Measurements from ENCODE around the gene CHN1.

CHN1 gene

DNA sequence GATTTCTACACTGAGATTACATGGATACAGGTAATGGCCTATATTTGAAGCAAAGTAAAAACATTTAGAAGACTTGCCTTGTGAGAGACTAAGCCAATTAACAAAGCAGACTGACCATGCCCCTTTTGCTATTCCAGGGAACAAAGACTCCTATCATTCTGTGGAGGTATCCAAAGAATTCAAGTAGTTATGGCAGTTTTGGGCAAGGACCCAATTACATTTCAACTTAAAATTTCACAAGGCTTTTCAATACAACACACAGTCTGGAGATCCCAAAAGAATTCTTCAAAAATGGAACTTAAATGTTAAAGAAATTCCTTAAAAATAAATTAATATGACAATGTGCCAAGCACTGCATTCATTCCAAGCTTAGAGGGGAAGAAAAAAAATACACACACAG is 131.7 kb downstream of the CHN1 start:
- DNase-seq (ENCODE audit: low spot score): no peak

DNA sequence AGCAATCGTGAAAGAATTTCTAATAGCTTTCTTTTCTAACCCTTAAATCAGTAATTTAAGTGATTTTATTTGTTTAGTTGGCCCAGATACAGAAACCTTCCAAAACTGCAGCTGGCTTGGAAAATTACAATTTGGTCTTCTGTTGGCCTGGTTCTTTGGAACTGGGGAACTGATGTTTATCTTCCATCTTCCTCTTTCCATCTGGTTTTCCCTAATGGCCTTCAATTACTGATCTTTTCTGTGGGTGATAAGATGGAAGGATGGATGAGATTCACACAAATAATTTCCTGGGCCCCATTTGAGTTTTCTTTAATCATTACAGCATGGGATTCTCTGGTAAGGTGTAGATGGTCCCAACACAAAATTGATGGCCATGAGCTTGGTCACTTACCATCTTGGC is 134.4 kb downstream of the CHN1 start:
- no peak for DNase-seq (ENCODE audit: low spot score)

DNA sequence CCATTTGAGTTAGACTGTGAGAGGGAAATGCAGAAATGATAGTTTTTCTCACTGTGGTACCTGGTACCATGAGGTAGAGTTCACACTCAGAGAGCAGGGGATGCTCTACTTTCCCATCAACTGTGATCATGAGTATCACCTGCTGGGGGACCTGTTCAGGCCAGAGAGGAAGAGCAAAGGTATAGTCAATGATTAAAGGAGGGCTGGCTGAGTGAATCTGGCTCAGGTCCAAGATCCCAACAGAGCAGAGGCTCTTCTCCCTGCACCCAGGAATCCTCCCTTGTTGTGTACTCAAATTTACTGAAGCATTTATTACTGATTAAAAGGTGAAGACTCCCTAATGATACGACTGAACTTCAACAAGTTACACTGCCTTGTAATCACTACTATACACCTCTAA is 136.3 kb downstream of the CHN1 start:
- DNase-seq (ENCODE audit: low spot score): no peak

DNA sequence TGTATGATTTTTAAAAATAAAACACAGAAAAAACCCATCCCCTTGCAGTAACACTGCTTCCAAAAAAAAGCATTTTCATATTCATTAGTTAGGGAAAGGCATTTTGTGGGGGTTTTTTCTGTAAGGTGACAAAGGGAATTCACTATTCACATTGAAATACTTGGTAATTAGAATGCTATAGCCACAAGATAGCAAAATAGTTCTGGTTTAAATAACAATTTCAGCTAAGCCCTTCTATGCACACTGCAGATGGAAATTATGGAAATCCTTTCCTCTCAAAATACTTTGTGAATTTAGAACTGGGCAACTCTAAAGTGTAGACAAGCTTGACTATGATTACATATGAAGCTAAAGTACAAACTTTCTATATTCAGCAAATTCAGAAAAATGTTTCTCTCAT is 138.8 kb downstream of the CHN1 start:
- DNase-seq (ENCODE audit: low spot score): no peak

DNA sequence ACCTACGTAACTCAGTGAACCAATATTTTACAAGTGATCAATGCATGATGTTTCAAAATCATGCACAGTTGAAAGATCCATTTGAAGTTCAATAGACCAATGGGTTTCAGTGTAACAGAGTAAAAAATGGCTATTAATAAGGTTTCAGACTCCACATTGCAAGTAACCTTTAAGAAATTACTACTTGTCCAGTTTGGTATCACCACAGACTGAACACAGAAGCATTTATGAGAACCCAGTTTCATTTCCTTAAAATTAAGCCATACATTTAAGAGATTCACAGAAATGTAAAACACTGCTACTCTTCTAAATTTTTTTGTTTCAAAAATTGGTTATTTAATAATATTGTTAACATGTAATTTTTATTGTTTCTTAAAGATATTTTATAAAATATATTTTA is 142.0 kb downstream of the CHN1 start:
- DNase-seq (ENCODE audit: low spot score): peak; percentile 11

DNA sequence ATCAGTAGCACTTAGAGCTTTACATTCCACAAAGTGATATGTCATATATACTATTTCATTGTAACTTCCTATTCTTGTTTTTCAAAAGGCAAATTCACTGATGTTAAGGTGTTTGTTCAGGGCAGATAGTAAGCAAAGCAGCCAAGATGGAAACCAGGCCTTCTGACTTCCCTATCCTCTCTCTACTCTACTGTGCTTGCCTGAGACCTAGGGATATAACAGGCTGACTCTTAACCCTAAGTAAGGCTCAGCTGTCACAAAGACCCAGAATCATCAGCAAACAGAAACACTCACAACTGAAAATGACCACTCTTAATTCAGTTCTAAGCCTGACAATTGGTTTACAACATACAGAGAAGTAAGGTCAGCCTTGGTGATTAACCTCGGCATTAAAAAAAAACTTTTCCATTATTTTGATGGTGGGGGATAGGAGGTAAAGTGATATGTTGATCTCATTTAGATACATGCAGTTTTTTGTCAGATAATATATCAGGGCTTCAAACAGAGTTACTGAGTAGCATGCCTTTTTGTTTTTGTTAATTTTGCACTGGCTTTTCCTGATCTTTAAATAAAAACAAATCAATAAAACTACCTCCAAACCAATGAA is 145.5 kb downstream of the CHN1 start:
- no peak for DNase-seq (ENCODE audit: low spot score)

DNA sequence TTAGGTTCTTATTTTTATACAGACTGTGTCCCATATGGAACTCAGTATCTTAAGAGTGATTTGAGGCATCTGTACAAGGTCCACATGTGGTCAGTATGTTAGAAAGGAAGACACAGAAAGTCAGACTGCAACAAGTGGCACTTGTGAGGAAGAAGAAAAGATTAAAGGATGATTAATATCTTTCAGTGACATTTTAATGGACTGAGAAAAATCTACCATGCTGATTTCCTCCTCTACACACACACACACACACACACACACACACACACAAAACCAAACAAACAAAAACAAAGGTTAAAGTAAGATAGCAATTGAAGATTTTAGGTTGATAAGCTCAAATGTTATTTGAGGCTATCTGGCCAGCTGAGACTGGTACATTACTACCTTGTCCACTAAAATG is 146.4 kb downstream of the CHN1 start:
- DNase-seq (ENCODE audit: low spot score): no peak

DNA sequence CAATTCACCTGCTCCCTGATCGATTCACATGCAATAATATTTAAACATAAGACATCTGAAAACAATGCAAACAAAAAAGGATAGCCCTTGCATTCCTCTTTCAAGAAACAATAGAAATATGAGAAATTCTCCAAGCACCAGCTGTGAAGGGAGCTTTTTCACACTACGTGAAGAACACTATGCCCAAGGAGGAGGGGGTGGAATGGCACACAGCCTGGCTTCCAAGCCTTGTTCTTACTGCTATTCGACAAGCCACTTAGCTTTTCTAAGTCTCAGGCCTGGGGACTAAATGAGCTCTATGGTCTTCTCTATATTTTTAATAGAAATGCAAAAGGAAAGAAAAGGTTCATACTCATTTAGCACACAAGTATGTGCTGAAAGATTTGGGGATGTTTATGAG is 148.7 kb downstream of the CHN1 start:
- DNase-seq (ENCODE audit: low spot score): no peak

DNA sequence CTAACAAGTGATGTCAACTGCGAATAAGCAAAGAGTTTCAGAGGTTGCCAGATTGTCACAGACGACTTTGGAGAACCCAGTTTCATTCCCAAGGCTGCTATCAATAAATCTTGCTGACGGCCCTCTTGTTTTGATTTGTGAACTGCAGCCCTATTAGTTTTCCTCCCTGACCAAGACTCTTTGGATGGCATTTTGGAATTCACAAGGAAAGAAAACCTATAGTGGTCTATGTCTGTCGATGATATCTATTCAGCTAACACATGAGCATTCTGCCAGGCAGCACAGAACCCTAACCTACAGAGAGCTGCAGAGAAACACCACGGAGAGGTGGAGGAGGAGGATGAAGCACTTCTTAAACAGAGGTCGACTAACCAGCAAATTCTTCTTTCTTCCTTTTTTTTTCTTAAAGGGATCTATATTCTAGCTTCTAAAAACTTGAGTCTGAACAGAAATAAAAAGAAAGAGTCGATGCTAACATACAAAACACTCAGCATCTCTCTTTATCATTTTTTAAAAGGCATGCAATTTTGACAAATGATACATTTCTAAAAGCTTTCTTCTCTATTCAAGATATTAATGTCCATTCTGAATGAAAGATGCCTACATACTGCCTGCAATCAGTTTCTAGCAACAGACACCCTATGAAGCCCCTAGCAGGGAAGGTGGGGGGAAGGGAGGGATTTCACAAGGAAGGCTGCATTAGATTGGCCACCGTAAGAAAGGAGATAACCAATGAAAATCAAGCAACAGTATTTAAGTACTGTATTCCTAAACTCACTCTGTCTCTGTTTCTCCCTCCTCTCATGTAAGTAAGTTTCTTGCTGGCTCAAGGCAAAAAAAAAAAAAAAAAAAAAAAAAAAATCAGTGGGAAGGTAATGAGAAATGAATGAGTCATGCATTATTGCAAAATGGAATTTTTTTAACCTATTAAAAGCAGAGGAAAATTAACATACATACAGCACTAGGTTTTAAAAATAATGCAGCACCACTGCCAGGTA is 157.9 kb downstream of the CHN1 start:
- peak; percentile 21 for DNase-seq (ENCODE audit: low spot score)

DNA sequence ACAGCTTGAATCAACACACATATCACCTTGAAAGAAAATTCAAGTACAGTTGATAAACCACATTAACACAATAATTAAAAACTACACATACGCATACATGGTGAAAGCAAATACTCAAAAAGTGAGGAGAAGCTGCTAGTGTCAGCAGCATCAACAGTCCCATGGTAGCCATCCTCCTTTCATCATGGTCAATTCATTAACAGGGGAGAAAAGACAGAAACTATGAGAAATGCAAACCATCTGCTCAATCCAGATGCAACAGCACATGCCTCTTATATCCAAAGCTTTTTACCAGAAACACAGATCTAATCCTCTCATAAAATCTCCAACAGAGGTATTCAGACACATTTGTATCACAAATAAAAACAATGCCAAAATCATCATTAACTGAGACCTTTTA is 159.0 kb downstream of the CHN1 start:
- DNase-seq (ENCODE audit: low spot score): no peak

DNA sequence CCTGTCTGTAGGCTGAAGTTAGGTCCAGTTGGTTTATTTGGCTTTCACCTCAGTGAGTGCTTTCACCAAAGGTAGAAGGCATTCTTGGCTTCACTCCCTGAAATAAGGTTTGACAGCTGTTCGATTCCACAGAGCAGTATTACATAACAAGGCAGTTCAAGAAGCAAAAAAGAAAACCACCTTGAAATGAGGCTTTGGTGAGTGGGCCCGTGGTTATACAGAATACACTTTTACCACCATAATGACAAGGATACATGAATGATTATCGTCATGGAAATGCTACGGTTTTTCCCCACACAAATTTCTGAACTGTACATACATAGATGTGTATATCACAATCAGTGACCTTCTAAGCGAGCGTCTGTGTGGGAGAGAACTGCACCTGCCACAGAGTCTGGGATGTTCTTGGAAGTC is 160.9 kb downstream of the CHN1 start:
- DNase-seq (ENCODE audit: low spot score): no peak

DNA sequence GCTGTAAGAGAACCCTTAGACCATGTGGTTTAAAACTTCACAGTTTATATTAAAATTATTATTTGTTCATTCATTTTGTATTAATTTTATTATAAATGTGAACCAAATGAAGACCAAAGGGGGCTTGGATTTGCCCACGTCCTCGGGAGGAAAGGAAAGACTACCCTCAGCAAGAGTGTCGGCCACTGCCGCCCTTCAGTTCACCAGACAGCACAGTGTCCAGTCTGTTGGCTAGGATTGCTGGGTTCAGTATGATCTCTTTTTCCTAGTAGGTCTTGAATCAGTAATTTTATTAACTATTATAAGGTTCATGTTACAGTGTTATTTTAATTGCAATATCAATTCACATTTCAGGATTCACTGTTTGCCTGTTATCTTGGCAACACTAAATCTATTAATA is 162.7 kb downstream of the CHN1 start:
- DNase-seq (ENCODE audit: low spot score): no peak

DNA sequence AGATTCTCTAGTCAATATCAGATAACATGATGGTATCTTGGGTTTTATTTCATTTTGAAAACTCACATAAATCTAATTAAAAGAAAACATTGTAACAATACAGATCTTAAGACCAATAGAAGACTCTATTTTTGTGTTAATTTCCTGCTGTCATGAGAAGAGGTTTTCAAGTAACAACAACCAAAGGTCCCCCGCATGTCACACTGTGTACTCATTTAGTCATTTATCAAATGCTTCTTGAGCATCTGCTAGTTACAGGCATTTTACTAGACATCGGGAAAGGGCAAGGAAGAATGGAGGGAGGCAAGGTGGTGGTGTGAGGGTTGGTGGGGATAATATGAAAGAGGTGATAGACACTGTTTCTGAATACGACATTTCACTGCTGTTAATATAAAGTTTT is 163.2 kb downstream of the CHN1 start:
- DNase-seq (ENCODE audit: low spot score): no peak

DNA sequence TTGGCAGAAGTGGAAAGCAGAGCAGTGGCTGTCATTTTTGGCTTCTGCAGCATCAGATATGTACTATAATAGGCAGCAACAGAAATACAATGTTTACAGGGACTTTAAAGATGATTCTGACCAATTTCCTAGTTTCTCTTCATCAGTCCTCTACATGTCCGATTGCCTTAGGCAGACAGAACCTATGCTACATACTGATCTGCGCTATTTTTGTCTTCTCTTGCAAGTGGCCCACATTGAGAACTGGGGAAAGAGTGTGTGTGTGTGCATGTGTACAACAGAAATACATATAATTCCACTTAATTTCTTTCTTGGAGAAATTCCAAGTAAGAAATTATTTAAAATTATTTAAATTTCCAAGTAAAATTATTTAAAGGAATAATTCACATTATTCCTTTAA is 163.8 kb downstream of the CHN1 start:
- DNase-seq (ENCODE audit: low spot score): no peak

DNA sequence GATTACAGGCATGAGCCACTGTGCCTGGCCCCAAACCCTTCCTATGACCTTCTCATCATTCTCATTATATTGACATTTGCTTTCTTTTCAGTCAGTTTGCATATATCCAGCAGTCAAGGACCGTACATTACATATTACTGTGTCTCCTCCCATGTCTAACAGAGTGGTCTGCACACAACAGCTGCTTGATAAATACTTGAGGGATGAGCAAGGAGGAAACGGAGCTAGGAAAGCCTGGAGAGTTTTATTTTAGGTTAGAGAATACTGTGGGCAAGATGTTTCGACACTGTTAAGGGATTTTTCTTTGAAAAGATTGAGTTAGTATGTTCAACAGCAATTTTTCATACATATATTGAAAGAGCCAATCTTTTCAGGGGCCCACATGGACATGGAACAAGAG is 164.7 kb downstream of the CHN1 start:
- no peak for DNase-seq (ENCODE audit: low spot score)

DNA sequence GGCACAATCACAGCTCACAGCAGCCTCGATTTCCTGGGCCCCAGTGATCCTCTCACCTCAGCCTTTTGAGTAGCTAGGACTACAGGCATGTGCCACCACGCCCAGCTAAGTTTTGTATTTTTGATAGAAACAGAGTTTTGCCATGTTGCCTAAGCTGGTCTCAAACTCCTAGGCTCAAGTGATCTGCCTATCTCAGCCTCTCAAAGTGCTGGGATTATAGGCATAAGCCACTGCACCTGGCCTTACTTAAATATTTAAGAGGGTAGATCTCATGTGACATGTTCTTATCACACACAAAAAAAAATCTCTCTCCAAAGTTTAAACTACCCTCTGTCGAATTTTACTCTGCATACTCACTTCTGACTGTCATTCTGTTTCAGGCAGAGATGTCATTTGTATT is 165.5 kb downstream of the CHN1 start:
- no peak for DNase-seq (ENCODE audit: low spot score)

DNA sequence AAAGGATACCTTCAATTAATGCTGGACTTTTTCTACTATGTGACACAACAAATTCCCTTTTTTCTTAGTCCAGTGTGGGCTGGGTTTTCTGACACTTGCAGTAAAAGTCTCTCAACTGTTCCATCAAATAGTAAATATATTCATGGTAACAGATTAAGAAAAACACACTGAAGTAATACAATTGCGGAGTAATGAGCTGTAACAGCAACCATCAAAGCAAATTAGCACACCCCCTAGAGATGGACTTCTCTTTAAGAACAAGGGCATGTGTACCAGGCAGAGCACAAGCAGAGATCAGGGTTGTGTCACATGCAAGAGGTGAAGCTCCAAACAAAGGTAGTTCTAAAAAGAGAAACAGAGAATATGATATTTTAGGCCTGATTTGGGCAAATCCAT is 168.2 kb downstream of the CHN1 start:
- no peak for DNase-seq (ENCODE audit: low spot score)

DNA sequence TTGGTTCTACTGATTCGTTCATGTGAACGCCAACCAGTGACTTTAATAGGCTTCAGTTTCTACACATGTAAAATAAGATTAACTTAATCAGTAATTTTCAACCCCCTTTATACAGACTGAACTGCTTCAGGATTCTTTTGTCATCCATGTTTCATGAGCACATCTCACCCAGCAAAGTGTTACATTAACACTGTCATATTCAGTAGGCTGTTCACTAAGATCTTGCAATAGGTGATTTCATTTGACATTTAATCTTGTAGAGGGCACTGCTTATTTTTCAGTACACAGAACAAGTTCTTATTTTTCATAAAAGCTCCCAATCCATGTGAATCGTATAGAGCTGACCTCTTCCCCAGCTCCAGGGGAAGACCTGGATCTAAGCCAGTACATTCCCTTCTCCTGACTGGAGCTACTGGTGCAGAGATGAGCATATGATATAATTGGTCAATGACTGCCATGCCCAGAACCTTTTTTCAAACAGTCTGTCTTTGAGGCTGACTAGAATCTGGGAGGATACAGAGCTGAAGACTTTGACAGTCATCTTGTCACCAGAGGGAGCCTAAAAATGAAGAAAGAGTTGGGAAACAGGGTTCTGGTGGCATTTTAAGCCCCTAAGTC is 168.7 kb downstream of the CHN1 start:
- no peak for DNase-seq (ENCODE audit: low spot score)

DNA sequence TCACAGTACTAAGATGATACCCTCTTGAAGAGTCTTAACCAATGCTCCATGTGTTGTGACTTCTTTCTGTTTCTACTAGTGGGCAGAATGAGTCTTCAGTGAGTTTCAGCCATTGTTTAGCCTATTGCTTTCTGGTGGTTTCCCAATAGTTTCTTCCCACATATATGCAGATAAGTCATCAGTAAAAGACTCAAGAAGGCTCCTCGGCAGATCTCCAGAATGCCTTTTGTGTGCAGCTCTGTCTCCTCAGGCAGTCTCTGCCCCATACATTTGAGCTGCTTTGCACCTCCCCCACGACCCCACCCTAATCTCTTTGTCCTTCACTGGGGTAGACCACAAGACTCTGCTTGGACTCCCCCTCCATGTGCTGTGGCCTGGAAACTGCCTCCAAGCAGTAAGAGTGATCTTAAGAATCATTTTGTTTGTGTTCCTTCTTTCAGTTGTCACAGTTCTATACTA is 169.4 kb downstream of the CHN1 start:
- DNase-seq (ENCODE audit: low spot score): no peak

DNA sequence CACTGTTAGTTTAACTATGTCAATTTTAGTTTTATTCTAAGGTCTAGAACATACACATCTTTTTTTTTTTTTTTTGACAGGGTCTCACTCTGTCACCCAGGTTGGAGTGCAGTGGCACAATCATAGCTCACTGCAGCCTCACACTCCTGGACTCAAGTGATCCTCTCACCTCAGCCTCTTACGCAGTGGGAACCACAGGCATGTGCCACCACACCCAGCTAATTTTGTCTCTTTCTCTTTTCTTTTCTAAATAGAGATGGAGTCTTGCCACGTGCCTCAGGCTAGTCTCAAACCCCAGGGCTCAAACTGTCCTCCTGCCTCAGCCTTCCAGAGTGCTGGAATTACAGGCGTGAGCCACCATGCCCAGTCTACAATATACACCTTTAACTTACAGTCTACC is 171.4 kb downstream of the CHN1 start:
- no peak for DNase-seq (ENCODE audit: low spot score)

DNA sequence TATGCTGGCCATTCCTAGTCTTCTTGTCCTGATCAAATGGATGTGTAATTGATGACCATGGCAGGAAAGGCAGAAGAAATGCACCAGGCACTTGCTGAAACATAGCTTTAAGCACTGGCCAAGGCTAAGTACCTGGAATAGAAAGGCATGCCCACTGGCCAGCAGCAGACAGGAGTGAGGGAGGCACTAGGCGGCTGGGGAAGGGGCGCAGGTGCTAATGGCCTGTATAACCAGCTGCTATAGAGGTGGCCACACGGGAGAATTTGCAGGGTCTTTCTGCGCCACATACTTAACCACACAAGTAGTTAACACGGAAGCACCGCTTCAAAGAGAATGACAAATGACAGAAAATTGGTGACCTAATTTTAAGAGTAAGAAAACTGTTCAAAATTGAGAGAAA is 174.6 kb downstream of the CHN1 start:
- no peak for DNase-seq (ENCODE audit: low spot score)

DNA sequence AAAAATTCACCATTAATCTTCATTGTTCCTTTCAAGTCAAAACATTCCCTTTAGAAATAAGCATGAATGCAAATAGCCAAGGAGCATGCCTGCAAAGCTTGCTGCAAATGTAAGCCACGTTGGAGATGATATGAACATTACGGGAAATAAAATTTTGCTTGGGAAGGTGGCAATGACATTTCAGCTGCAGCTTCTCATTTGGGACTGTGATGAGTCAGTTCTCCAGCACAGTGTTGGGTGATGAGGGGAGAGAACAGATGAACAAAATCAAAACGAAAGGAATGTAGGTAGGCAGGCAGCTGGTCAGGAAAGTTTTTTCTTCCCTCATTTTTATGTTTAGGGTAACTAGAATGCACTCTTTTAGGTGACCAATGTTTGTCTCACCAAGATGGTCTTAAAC is 175.6 kb downstream of the CHN1 start:
- no peak for DNase-seq (ENCODE audit: low spot score)
